Right forelimb (tissue), 1 donor: ENCODE results near the gene COL4A1.

Experiments
- DNase-seq: peaks from one replicate; pipeline ENCODE4 v3.0.0-alpha.2; 2018

COL4A1 gene

DNA sequence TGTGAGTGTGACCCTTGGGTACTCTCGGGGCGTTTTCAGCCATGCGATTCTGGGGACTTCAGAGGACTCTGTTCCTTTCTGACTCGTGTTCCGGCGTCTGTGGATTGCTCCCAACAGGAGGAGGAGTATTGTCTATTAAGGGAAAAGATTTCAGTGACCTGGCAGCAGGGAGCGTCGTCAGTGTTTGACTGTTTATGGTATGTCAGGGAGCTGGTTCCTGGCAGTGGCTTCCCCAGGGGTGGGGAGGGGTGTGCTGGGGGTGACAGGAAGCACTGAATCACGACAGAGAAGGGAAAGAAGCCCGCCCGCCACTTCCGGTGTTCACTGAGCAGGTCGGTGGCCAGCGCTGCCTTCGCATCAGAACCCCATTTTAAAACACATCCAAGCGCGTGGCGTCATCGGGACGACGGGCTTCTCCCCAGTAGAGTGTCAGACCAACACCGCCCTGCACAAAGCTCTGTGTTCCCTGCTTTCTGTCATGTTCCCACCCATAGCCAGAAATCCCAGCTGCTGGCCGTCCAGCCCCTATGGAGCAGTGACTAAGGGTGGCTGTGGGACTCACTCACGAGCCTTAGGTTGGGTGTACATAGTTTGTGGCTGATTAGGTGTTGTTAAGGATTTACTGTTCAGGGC lies 34.0 kb upstream of the COL4A1 start:
- DNase-seq, result peak; percentile 66

DNA sequence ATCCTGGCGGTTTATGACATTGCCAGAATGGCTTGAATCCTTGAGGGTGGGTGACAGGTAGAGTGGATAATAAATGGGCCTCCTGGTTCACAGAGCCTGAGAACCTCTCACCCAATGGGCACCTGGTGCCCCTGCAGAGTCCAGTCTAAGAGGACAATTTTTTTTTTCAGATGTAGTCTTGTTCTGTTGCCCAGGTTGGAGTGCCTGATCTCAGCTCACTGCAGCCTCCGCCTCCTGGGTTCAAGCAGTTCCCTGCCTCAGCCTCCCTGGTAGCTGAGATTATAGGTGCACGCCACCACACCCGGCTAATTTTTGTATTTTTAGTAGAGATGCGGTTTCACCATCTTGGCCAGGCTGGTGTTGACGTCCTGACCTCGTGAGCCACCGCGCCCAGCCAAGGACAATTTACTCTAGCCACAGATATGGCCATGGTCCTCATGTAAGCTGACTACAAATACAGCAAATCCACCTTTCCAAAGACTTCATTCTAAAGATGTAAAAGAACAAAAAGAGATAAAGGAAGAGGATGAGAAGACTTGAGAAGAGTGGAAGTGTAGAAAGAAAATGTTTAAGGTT lies 33.1 kb upstream of the COL4A1 start:
- peak; percentile 24 for DNase-seq

DNA sequence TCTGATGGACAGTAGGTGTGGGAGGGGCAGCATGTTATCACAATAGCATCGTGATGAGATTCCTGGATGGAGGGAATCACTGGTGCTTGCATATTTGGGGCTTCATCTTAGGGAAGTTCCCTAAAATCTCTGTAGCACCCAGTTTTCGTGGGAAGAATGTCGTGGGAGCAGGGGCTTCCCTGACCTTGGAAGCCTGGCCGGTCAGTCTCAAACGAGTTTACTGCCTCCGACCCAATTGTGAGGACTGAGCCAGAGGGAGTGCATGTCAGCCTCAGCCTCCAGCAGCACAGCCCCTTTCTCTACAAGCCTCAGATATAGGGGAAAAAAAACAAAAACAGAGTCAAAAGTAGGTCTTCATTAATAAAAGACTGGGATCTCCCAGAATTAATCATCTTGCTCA lies 32.3 kb upstream of the COL4A1 start:
- DNase-seq, result peak; percentile 12

- DNase-seq, result peak; percentile 70
Measured at GRCh38 chr13:110338441-110339101, 31.6 kb upstream of the COL4A1 start.

GRCh38 chr13:110337247-110337646 lies 30.3 kb upstream of the COL4A1 start:
- DNase-seq, result peak; percentile 49

GRCh38 chr13:110336681-110337080 lies 29.7 kb upstream of the COL4A1 start:
- peak; percentile 37 for DNase-seq

DNA sequence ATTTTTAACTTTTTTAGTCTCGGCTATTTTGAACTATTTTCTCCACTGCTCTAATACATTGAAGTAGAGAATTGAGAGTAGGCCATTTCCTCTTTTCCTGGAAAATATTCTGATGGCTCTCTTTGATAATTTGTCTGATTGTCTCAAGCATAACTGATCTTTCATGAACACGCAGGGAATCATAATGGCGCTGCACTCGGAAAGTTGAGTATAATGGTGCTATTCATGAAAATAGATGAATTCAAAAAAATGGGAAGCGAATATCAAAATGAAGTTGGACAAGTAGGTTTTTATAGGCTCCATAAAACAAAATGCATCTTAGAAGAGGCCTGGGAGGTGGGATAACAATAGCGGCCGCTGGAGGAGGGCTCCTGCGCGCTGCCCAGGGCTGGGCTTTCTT lies 29.2 kb upstream of the COL4A1 start:
- no peak for DNase-seq

GRCh38 chr13:110334841-110335490 lies 28.0 kb upstream of the COL4A1 start:
- DNase-seq, result peak; percentile 25

DNA sequence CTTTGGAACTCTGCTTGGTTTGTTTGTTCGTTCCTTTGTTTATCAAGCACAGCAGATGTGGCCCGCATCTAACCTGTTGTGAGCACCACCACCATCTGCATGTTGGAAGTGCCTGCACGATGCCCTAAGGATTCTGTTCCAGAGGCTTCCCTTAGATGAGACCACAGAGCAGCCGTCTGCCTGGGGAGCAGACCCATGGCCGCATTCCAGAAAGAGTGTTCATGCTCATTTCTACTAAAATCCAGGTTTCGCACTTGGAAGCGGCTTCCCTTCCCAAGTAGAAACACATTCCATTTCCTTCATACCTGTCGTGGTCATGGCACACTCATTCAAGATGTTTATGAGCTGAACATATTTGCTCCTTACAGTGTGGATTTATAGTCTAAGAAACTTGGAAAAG lies 27.3 kb upstream of the COL4A1 start:
- DNase-seq, result peak; percentile 49

GRCh38 chr13:110333837-110334236 lies 26.9 kb upstream of the COL4A1 start:
- DNase-seq, result no peak

GRCh38 chr13:110332750-110333149 lies 25.8 kb upstream of the COL4A1 start:
- DNase-seq, result no peak

DNA sequence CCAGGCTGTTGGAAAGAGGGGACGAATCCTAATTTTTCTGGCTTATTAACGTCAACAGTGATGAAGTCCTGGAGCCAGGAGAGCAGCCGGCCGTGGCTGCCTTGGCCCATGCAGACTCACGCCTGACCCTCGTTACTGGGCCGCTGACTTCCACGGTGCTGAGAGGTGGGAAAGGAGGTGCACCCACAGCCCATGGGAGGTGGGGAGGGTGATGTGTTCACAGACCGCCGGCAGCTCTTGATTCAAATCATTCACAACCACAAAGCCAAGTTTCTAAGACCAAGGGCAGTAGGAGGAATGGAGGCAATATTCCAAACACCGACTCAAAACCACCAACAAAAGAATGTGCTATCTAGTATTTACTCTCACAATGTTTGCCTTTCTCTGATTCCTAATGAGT lies 24.4 kb upstream of the COL4A1 start:
- DNase-seq, result peak; percentile 13

GRCh38 chr13:110330491-110331011 lies 23.6 kb upstream of the COL4A1 start:
- DNase-seq, result no peak

GRCh38 chr13:110329798-110330461 lies 23.0 kb upstream of the COL4A1 start:
- DNase-seq, result peak; percentile 37

GRCh38 chr13:110329258-110329657 lies 22.3 kb upstream of the COL4A1 start:
- peak; percentile 10 for DNase-seq

DNA sequence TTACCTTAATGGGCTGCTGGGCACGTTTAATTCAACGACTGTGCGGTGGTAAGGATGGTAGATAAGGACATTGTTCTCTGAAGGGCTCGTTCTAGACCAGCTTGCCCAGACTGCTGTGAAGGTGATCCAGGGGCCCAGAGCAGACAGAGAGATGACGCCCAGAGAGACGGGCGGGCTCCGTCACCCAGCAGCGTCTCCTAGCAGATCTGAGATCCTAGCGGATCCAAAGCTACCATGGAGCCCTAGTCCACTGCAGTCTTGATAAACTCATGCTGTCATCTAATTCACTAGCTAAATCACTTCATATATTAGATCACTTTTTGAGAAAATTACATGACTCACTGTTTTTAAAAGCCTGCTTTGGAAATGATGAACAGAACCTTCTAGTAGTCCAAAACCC lies 21.6 kb upstream of the COL4A1 start:
- no peak for DNase-seq

GRCh38 chr13:110327051-110327721 lies 20.2 kb upstream of the COL4A1 start:
- peak; percentile 44 for DNase-seq

GRCh38 chr13:110326263-110326904 lies 19.4 kb upstream of the COL4A1 start:
- peak; percentile 36 for DNase-seq

DNA sequence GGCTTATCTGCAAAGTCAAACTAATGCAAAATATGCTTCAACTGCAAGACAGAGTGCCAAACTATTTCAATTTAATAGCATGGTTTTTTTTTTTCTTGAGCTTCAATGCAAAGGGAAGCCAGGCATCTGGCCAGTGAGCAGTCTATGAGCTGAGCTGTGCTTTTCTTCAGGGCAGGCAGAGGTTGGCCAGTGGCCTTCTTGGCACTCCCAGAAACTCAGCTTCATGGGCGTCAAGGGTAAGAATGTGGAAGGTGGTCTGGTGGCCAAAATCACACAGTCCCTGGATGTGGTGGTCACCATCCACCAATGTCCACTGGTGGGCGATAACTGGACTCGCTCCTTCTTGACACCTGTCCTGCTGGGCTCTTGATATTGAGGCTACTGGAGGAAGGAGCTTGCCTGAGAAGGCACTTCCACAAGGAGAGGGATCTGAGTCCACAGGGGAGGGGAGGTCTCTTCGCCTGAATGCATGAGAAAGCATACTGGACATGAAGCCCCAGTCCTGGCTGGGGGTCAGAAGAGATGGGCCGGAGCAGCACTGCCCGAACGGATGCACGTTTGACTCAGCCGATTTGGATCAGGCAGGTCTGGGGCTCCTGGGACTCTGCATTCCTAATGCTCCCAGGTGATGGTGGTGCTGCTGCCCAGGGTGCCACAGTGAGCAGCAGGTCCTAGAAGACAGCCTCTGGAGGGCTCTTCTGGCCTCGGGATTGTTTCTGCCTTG lies 17.2 kb upstream of the COL4A1 start:
- DNase-seq, result peak; percentile 52

DNA sequence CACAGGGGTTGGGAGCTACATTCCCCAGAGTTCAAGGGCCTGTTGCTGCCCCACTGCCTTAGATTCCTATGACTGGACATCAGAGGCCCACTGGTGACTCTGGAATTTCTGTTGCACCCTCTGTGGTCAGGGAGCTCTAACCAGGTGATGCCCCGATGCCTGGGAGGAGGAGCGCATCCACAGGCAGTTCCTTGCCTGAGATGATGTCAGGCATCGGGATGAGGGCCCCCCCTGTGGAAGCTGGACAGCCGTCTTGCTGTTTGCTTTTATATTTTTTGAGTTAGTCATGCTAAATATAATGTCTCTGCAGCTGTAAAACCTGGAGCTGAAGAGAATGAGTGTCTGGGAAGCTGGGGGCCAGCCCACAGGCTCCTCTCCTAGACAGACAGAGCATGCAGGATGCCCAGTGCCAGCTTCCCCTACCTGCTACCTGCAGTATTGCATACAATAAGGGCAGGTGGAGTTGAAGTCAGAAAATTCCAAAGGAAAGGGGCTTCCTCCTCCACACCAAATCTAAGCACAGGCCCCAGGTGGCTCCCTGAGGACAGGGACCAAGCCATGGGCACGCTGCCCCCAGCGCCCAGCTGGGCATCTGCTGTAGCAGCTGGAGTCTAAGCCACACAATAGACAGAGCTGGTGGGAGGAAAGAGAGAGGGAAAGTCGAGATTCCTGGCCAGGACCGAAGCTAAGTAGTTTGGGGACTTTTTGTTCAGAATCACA lies 16.4 kb upstream of the COL4A1 start:
- DNase-seq, result peak; percentile 61

GRCh38 chr13:110322828-110323171 lies 15.8 kb upstream of the COL4A1 start:
- DNase-seq, result peak; percentile 46
